Left lung (tissue), 10 donors: ENCODE measurements around the gene TIMM9. TPM values are rescaled to one million over a fixed set of nuclear protein-coding genes. Genes with fewer than 3 reads are reported as not detected.
"Not testable (repeated sequence)": the region's sequence is repeated elsewhere in the genome, so short reads cannot be mapped to it uniquely, and the experiment has no call there.

Experiments used
- ATAC-seq: fragments of 200-7000 bp; cut with Tn5 transposase; one replicate; pipeline ENCODE4 v1.9.1; 2020; ENCODE audit warnings: moderate library complexity
- DNase-seq, 4 donors: peaks; one replicate each; pipeline ENCODE4 v3.0.0-alpha.2; 2013 to 2020
- H3K27ac ChIP-seq, 2 donors: fragments of 200-600 bp; sonication (generic) in 1 of 2; one replicate each; pipeline versions ENCODE4 v1.5.0 to v1.8.0; 2020 to 2021
- H3K27me3 ChIP-seq, 2 donors: fragments of 200-600 bp; sonication (generic) in 1 of 2; one replicate each; pipeline versions ENCODE4 v1.5.0 to v1.8.0; 2020 to 2021
- H3K36me3 ChIP-seq, 2 donors: fragments of 200-600 bp; sonication (generic) in 1 of 2; one replicate each; pipeline versions ENCODE4 v1.5.0 to v1.8.0; 2020 to 2021
- H3K4me1 ChIP-seq, 2 donors: fragments of 200-600 bp; one replicate each; pipeline ENCODE4 v1.8.0; 2021
- H3K4me3 ChIP-seq, 2 donors: fragments of 200-600 bp; sonication (generic) in 1 of 2; one replicate each; pipeline versions ENCODE4 v1.5.0 to v1.8.0; 2020 to 2021; ENCODE audit warnings: mild to moderate bottlenecking in 1 of 2
- H3K9me3 ChIP-seq, 2 donors: fragments of 200-600 bp; sonication (generic) in 1 of 2; one replicate each; pipeline versions ENCODE4 v1.5.0 to v1.8.0; 2020 to 2021
- intact Hi-C, 2 donors: fragments of 100-400 bp; cut with DNase I; formaldehyde crosslinking; loops; one replicate each; pipeline versions ENCODE4 v1.11.2 to v1.14.2; 2022
- polyA plus RNA-seq, 6 donors: library from polyadenylated mRNA; unstranded; fragments of 120-200 nt; gene quantifications; one replicate each; pipeline ENCODE4 v1.2.1, GENCODE V29; 2013; ENCODE audit not compliant: insufficient read length in 6 of 6
- total RNA-seq, 2 donors: library from RNA; stranded (reverse); fragmentation: NEBNext Ultra II Directional; extraction: Animal tissue kit (Norgen Biotek cat#: 25700); gene quantifications; one replicate each; pipeline ENCODE4 v1.2.1, GENCODE V29; 2021
- TF ChIP-seq, protein P1 (sequence below), 2 donors: fragments of 200-600 bp; sonication (generic) in 1 of 2; IDR thresholded peaks; one replicate each; pipeline versions ENCODE4 v1.5.0 to v1.8.0; 2021; ENCODE audit warnings: antibody characterized with exemption in 2 of 2
- donor health status: DM: no; HTN: yes; CAD: no.
- donor health status: DM: no; HTN: no; CAD: no.

TIMM9 gene
- total and polyA plus RNA-seq, 8 donors = 22.5 to 74.0 (median 68.0) TPM

DNA sequence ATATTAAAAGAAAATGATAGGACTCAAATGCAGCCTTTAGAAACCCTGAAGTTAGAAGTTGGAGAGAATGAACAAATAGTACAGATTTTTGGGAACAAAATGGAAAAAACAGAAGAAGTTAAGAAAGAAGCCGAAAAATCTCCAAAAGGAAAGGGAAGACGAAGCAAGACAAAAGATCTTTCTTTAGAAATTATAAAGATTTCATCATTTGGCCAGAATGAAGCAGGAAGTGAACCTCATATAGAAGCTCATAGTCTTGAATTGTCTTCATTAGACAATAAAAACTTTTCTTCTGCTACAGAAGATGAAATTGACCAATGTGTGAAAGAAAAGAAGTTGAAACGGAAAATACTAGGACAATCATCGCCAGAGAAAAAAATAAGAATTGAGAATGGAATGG, 63.0 kb downstream of the TIMM9 start:
- DNase-seq (no peak), ATAC-seq (no peak)
- no peak overlapping the region for H3K4me3 ChIP-seq
- H3K9me3 ChIP-seq = no peaks in the 10 kb centered on the region
- no peaks in the 10 kb centered on the region for H3K27me3 ChIP-seq
- peaks cover 0 to 87% of the 10 kb centered on the region in 2 donors for H3K36me3 ChIP-seq
- TF ChIP-seq, protein P1, sequence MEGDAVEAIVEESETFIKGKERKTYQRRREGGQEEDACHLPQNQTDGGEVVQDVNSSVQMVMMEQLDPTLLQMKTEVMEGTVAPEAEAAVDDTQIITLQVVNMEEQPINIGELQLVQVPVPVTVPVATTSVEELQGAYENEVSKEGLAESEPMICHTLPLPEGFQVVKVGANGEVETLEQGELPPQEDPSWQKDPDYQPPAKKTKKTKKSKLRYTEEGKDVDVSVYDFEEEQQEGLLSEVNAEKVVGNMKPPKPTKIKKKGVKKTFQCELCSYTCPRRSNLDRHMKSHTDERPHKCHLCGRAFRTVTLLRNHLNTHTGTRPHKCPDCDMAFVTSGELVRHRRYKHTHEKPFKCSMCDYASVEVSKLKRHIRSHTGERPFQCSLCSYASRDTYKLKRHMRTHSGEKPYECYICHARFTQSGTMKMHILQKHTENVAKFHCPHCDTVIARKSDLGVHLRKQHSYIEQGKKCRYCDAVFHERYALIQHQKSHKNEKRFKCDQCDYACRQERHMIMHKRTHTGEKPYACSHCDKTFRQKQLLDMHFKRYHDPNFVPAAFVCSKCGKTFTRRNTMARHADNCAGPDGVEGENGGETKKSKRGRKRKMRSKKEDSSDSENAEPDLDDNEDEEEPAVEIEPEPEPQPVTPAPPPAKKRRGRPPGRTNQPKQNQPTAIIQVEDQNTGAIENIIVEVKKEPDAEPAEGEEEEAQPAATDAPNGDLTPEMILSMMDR (IDR thresholded peaks at IDR 0.05) = no peak
- no peak overlapping the region for H3K27ac ChIP-seq
- H3K4me1 ChIP-seq = peaks cover 0 to 4% of the 10 kb centered on the region in 2 donors
- intact Hi-C loops = no loop called here

GRCh38 chr14:58362798-58363412, 64.4 kb downstream of the TIMM9 start:
- no peaks in the 10 kb centered on the region for H3K9me3 ChIP-seq
- peaks cover 0 to 4% of the 10 kb centered on the region in 2 donors for H3K4me1 ChIP-seq
- no peaks in the 10 kb centered on the region for H3K27me3 ChIP-seq
- no peak overlapping the region for H3K27ac ChIP-seq
- peak in 1 of 4 donors; percentile 29 for DNase-seq
- H3K4me3 ChIP-seq = no peak overlapping the region
- TF ChIP-seq, protein P1 (IDR thresholded peaks at IDR 0.05) = no peak
- H3K36me3 ChIP-seq = peaks cover 0 to 78% of the 10 kb centered on the region in 2 donors
- peak; percentile 78 for ATAC-seq
- intact Hi-C loops = no loop called here

GRCh38 chr14:58362272-58362671, 65.1 kb downstream of the TIMM9 start:
- H3K9me3 ChIP-seq, ATAC-seq: not testable (repeated sequence)

More at GRCh38 chr14:58362272-58362671, 65.1 kb downstream of the TIMM9 start:
- H3K27ac ChIP-seq, intact Hi-C loops, H3K4me3 ChIP-seq, H3K4me1 ChIP-seq, H3K27me3 ChIP-seq, DNase-seq: not testable (repeated sequence)
- peaks cover 0 to 74% of the 10 kb centered on the region in 2 donors for H3K36me3 ChIP-seq

Other genes starting within 250 kb of the TIMM9 start
- gene ACTR10, start 227.4 kb downstream of the TIMM9 start, total RNA-seq = 10 to 100 TPM; 68.3 to 72.8 TPM
- 100 to 1,000 TPM in 4 of 6 donors, 10 to 100 TPM in 2; 98.7 to 109 (median 101) TPM for gene ACTR10, start 227.4 kb downstream of the TIMM9 start, polyA plus RNA-seq
- gene PSMA3, start 182.7 kb downstream of the TIMM9 start, total RNA-seq = 100 to 1,000 TPM; 152 to 238 TPM
- gene PSMA3, start 182.7 kb downstream of the TIMM9 start, polyA plus RNA-seq = 100 to 1,000 TPM; 140 to 167 (median 158) TPM
- gene ARID4A, start 129.0 kb downstream of the TIMM9 start, total RNA-seq = 10 to 100 TPM; 27.6 to 27.7 TPM
- gene ARID4A, start 129.0 kb downstream of the TIMM9 start, polyA plus RNA-seq = 10 to 100 TPM; 30.0 to 48.6 (median 39.1) TPM
- gene TOMM20L, start 31.6 kb downstream of the TIMM9 start, total RNA-seq = not detected
- 1 to 10 TPM in 5 of 6 donors, under 1 TPM in 1; 0.95 to 2.2 (median 1.6) TPM for gene TOMM20L, start 31.6 kb downstream of the TIMM9 start, polyA plus RNA-seq
- 10 to 100 TPM; 14.2 to 19.4 TPM for gene KIAA0586, start 188 bp upstream of the TIMM9 start, total RNA-seq
- gene KIAA0586, start 188 bp upstream of the TIMM9 start, polyA plus RNA-seq = 10 to 100 TPM; 20.2 to 28.7 (median 25.9) TPM
- 10 to 100 TPM in 1 of 2 donors, 1 to 10 TPM in 1; 5.0 to 10.1 TPM for gene DACT1, start 210.4 kb upstream of the TIMM9 start, total RNA-seq
- 10 to 100 TPM; 30.2 to 33.4 (median 31.5) TPM for gene DACT1, start 210.4 kb upstream of the TIMM9 start, polyA plus RNA-seq